Esophagus squamous epithelium (tissue), 5 donors: ENCODE data around the gene RAB3GAP1. TPM values are rescaled to one million over a fixed set of nuclear protein-coding genes. Genes with fewer than 3 reads are reported as not detected.

Experiments
- DNase-seq: peaks from one replicate; lab custom pipeline; 2025; lab: John Stamatoyannopoulos, UW
- H3K27ac ChIP-seq, 4 donors: fragments of 200-600 bp; sonication (generic); one replicate each; pipeline ENCODE4 v1.5.1; 2016 to 2019; ENCODE audit warnings: mild to moderate bottlenecking in 1 of 4
- H3K27me3 ChIP-seq, 4 donors: fragments of 200-600 bp; sonication (generic); 1 replicate in 3 of 4; 2 replicates in 1 of 4; pipeline versions ENCODE4 v1.5.1 to v1.6.0; 2017 to 2021; ENCODE audit warnings: antibody characterized with exemption in 1 of 4
- H3K36me3 ChIP-seq, 3 donors: fragments of 200-600 bp; sonication (generic); one replicate each; pipeline ENCODE4 v1.5.1; 2016 to 2019
- H3K4me1 ChIP-seq, 3 donors: fragments of 200-600 bp; sonication (generic); one replicate each; pipeline ENCODE4 v1.5.1; 2017 to 2019
- H3K4me3 ChIP-seq, 4 donors: fragments of 200-600 bp; sonication (generic); 1 replicate in 3 of 4; 2 replicates in 1 of 4; pipeline ENCODE4 v1.5.1; 2016 to 2019; ENCODE audit warnings: mild to moderate bottlenecking in 2 of 4, moderate library complexity in 1 of 4
- H3K9me3 ChIP-seq, 3 donors: fragments of 200-600 bp; sonication (generic); one replicate each; pipeline ENCODE4 v1.5.1; 2016 to 2019
- CTCF ChIP-seq, 6 experiments: fragments of 450-650 bp in 4 of 6; fragments of 200-600 bp in 2 of 6; sonication (generic) in 2 of 6; IDR thresholded peaks; one replicate each; pipeline ENCODE4 v1.5.1; 2016 to 2019; ENCODE audit warnings: antibody characterized with exemption in 6 of 6, mild to moderate bottlenecking in 4 of 6, moderate library complexity in 4 of 6
- POLR2A ChIP-seq, 4 donors: fragments of 450-650 bp; IDR thresholded peaks; one replicate each; pipeline ENCODE4 v1.6.1; 2017; ENCODE audit warnings: antibody characterized with exemption in 4 of 4, mild to moderate bottlenecking in 4 of 4, moderate library complexity in 3 of 4
- WGBS, 2 donors: methylation state at CpG; one replicate each; pipeline ENCODE4 v1.1.5; 2018; 5-methylcytosine and 5-hydroxymethylcytosine counted together
- intact Hi-C: fragments of 100-400 bp; cut with DNase I; formaldehyde crosslinking; loops from one replicate; pipeline ENCODE4 v1.15.0; 2022
- total RNA-seq, 4 donors: library from RNA; depleted of rRNA; stranded (reverse); fragments of >200 nt; gene quantifications; one replicate each; pipeline ENCODE4 v1.1.0, GENCODE V29; 2016
- donor health status: DM: yes; HTN: yes; CAD: no.

Gene RAB3GAP1
- total RNA-seq, 4 donors from 2014 or later = 25.5 to 49.4 (median 35.1) TPM

DNA sequence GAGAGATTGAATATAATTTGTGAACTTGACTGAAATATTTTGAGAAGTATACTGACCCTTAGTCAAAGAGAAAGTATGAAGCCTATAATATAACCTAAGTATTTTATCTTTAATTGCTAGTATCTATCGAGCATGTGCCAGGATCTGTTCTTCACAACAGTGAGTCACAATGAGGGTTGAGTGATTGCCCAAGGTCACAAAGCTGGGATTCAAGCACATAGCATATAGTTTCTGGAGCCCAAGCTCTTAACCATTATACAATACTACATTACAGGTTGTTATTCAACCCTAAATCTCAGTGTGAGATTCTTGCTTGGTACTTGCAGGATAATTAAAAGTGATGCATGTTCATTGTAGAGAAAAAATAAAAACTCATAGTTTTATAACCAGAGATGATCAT is 97.2 kb downstream of the RAB3GAP1 start:
- 56 to 75% methylated on average over 1 of the region's 1 CpG for WGBS, 2 donors
- H3K27ac ChIP-seq = no peak overlapping the region
- no peak overlapping the region for H3K4me3 ChIP-seq
- H3K9me3 ChIP-seq = no peaks in the 10 kb centered on the region
- intact Hi-C loops = no loop called here
- no peaks in the 10 kb centered on the region for H3K4me1 ChIP-seq
- no peaks in the 10 kb centered on the region for H3K27me3 ChIP-seq
- H3K36me3 ChIP-seq = peaks cover 0 to 59% (median 3%) of the 10 kb centered on the region in 3 donors
- no peak for TF ChIP-seq CTCF (IDR thresholded peaks at IDR 0.05)
- TF ChIP-seq POLR2A (IDR thresholded peaks at IDR 0.05) = no peak
- DNase-seq = no peak

- intact Hi-C loops = no loop called here
- Histone ChIP-seq H3K4me3 (no peak overlapping the region), H3K27me3 (no peaks in the 10 kb centered on the region), H3K27ac (no peak overlapping the region), H3K9me3 (no peaks in the 10 kb centered on the region), H3K4me1 (no peaks in the 10 kb centered on the region), H3K36me3 (peaks cover 0 to 72% (median 6%) of the 10 kb centered on the region in 3 donors)
- WGBS, 2 donors = 94 to 100% methylated on average over 1 of the region's 1 CpG
- no peak for DNase-seq
- no peak for TF ChIP-seq CTCF (IDR thresholded peaks at IDR 0.05)
Measured at GRCh38 chr2:135150725-135151124, 98.6 kb downstream of the RAB3GAP1 start.

DNA sequence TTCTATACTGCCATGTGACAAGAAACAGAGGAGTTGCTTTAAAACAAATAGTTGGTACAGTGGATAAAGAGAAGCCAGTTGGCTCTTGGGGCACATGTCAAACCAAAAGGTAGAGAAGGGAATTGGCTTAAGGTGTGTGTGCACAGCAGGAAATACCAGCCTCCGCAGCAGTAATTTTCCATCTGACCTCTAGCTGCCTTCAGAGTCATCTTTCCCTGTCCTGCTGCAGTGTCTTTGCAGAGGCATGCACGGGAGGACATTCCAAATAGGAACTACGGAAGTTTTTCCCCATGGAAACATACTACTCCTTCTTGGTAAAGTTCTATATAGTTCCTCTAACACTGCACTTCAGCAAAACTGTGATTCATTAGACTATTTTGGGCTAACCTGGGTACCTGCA is 99.5 kb downstream of the RAB3GAP1 start:
- TF ChIP-seq POLR2A (IDR thresholded peaks at IDR 0.05) (no peak), CTCF (IDR thresholded peaks at IDR 0.05) (no peak)
- H3K27ac ChIP-seq = no peak overlapping the region
- no peak overlapping the region for H3K4me3 ChIP-seq
- intact Hi-C loops = no loop called here
- H3K27me3 ChIP-seq = no peaks in the 10 kb centered on the region
- WGBS, 2 donors = 90% methylated on average over 3 of the region's 3 CpGs
- no peaks in the 10 kb centered on the region for H3K4me1 ChIP-seq
- H3K36me3 ChIP-seq = peaks cover 0 to 79% (median 6%) of the 10 kb centered on the region in 3 donors
- H3K9me3 ChIP-seq = no peaks in the 10 kb centered on the region
- no peak for DNase-seq

- DNase-seq = no peak
- Histone ChIP-seq H3K4me1 (no peaks in the 10 kb centered on the region), H3K36me3 (peaks cover 0 to 82% (median 6%) of the 10 kb centered on the region in 3 donors), H3K4me3 (no peak overlapping the region), H3K27ac (no peak overlapping the region), H3K9me3 (no peaks in the 10 kb centered on the region), H3K27me3 (no peaks in the 10 kb centered on the region)
- no peak for TF ChIP-seq CTCF (IDR thresholded peaks at IDR 0.05)
- no peak for TF ChIP-seq POLR2A (IDR thresholded peaks at IDR 0.05)
- intact Hi-C loops = no loop called here
- 73 to 87% methylated on average over 1 of the region's 1 CpG for WGBS, 2 donors
Measured at GRCh38 chr2:135152361-135152760, 100.3 kb downstream of the RAB3GAP1 start.

- no peak for TF ChIP-seq CTCF (IDR thresholded peaks at IDR 0.05)
- no peak for TF ChIP-seq POLR2A (IDR thresholded peaks at IDR 0.05)
- H3K27me3 ChIP-seq = no peaks in the 10 kb centered on the region
- DNase-seq = no peak
- H3K4me3 ChIP-seq = no peak overlapping the region
- no peaks in the 10 kb centered on the region for H3K9me3 ChIP-seq
- peaks cover 0 to 100% (median 6%) of the 10 kb centered on the region in 3 donors for H3K36me3 ChIP-seq
- intact Hi-C loops = no loop called here
- no peak overlapping the region for H3K27ac ChIP-seq
- H3K4me1 ChIP-seq = no peaks in the 10 kb centered on the region
Measured at GRCh38 chr2:135154962-135155361, 102.9 kb downstream of the RAB3GAP1 start.
